GM12878 (cell line): Measurements from ENCODE around the gene RNF113B. TPM values are rescaled to one million over a fixed set of nuclear protein-coding genes. Genes with fewer than 3 reads are reported as not detected.
A peak's percentile ranks its signal among the peaks of the same experiment; 100 is the strongest.

Source experiments
- ATAC-seq: fragments of 200-7000 bp; cut with Tn5 transposase; 3 replicates; pipeline ENCODE4 v1.9.1; 2020; ENCODE audit warnings: mild to moderate bottlenecking, moderate library complexity
- BruUV-seq: library from RNA; stranded (reverse); fragments of 400-500 nt; replicated peaks from 2 replicates; lab custom pipeline; 2021; lab: Mats Ljungman, UMichigan
- CTCF ChIA-PET: fragments of 300-600 bp; sonication (Branson Sonifier 250); formaldehyde crosslinking; extraction: SDS; loops from one replicate; lab custom pipeline; 2021; ENCODE audit warnings: inconsistent platforms; lab: Yijun Ruan, JAX
- POLR2A ChIA-PET: fragments of 350-600 bp; formaldehyde crosslinking; extraction: SDS; loops from one replicate; lab custom pipeline; 2021; ENCODE audit warnings: inconsistent platforms; lab: Charles Lee
- RAD21 ChIA-PET: fragments of 300-600 bp; sonication (Branson Sonifier 250); formaldehyde crosslinking; loops from one replicate; lab custom pipeline; 2023; ENCODE audit warnings: antibody characterized with exemption; ENCODE audit not compliant: unreplicated experiment; lab: Charles Lee
- SMC1A ChIA-PET: fragments of 300-600 bp; sonication (Branson Sonifier 250); formaldehyde crosslinking; loops from one replicate; lab custom pipeline; 2023; ENCODE audit not compliant: unreplicated experiment, uncharacterized antibody; lab: Charles Lee
- DNase-seq: peaks from one replicate; pipeline ENCODE4 v3.0.0-alpha.2; 2011; ENCODE audit warnings: low read depth, low spot score
- FAIRE-seq: peaks from 3 replicates; lab custom pipeline; 2011; peaks lifted over from hg19 to GRCh38; lab: Jason Lieb, UNC
- H2AFZ ChIP-seq: 2 replicates; pipeline ENCODE4 v1.6.0; 2011; ENCODE audit warnings: low read depth, low read length, control low read depth; ENCODE audit not compliant: control insufficient read depth
- H3K27ac ChIP-seq: 2 replicates; pipeline ENCODE4 v1.5.1; 2011; ENCODE audit warnings: control low read depth; ENCODE audit not compliant: control insufficient read depth, insufficient read depth
- H3K27me3 ChIP-seq, 2 experiments: replicated peaks in 1 of 2; 2 replicates each; pipeline versions ENCODE4 v1.6.0 to v1.6.1; 2011; ENCODE audit warnings: low read length in 1 of 2; ENCODE audit not compliant: control insufficient read depth in 2 of 2, insufficient read depth in 2 of 2
- H3K36me3 ChIP-seq, 2 experiments: 2 replicates each; pipeline ENCODE4 v1.5.1; 2011; ENCODE audit warnings: low read length in 1 of 2; ENCODE audit not compliant: control insufficient read depth in 2 of 2, insufficient read depth in 2 of 2
- H3K4me1 ChIP-seq: 2 replicates; pipeline ENCODE4 v1.6.1; 2011; ENCODE audit warnings: mild to moderate bottlenecking, low read length, moderate library complexity, mixed read lengths; ENCODE audit not compliant: control insufficient read depth, insufficient read depth
- H3K4me2 ChIP-seq: 2 replicates; pipeline ENCODE4 v1.6.0; 2011; ENCODE audit warnings: control low read depth; ENCODE audit not compliant: control insufficient read depth, insufficient read depth
- H3K4me3 ChIP-seq: fragments of 200-600 bp; sonication (generic); 2 replicates; pipeline ENCODE4 v1.5.1; 2016
- H3K79me2 ChIP-seq: 2 replicates; pipeline ENCODE4 v1.6.0; 2011; ENCODE audit warnings: low read length; ENCODE audit not compliant: control insufficient read depth, insufficient read depth
- H3K9ac ChIP-seq: 2 replicates; pipeline ENCODE4 v1.8.0; 2011; ENCODE audit warnings: low read length, control low read depth, mixed read lengths; ENCODE audit not compliant: control insufficient read depth, insufficient read depth
- H3K9me3 ChIP-seq: replicated peaks from 3 replicates; pipeline ENCODE4 v1.5.1; 2011; ENCODE audit warnings: mild to moderate bottlenecking, low read length; ENCODE audit not compliant: control insufficient read depth, insufficient read depth
- H4K20me1 ChIP-seq: 2 replicates; pipeline ENCODE4 v1.6.0; 2011; ENCODE audit not compliant: control insufficient read depth, insufficient read depth
- BHLHE40 ChIP-seq, 2 experiments: fragments of 450-650 bp in 1 of 2; IDR thresholded peaks; 2 replicates each; pipeline ENCODE4 v1.6.1; 2011 to 2017; ENCODE audit warnings: low read depth in 2 of 2, borderline replicate concordance in 1 of 2, improper control_type of control experiment in 1 of 2, low read length in 1 of 2, mild to moderate bottlenecking in 1 of 2
- CHD1 ChIP-seq: IDR thresholded peaks from 2 replicates; pipeline ENCODE4 v1.6.1; 2012; ENCODE audit warnings: low read depth, low read length, improper control_type of control experiment
- DPF2 ChIP-seq: fragments of 450-650 bp; IDR thresholded peaks from 2 replicates; pipeline ENCODE4 v1.6.1; 2017; ENCODE audit warnings: mild to moderate bottlenecking
- GATAD2B ChIP-seq: fragments of 450-650 bp; conservative IDR thresholded peaks from 2 replicates; pipeline ENCODE4 v1.6.1; 2017; ENCODE audit warnings: low read depth, mild to moderate bottlenecking, moderate library complexity
- KAT2A ChIP-seq: conservative IDR thresholded peaks from 2 replicates; pipeline ENCODE4 v1.6.1; 2011; ENCODE audit warnings: low read depth, low read length; ENCODE audit not compliant: control insufficient read depth
- SMAD5 ChIP-seq: IDR thresholded peaks from 2 replicates; pipeline ENCODE4 v1.6.1; 2016; ENCODE audit warnings: antibody characterized with exemption, low read depth
- SMARCA5 ChIP-seq: fragments of 450-650 bp; IDR thresholded peaks from 2 replicates; pipeline ENCODE4 v1.6.1; 2017; ENCODE audit warnings: mild to moderate bottlenecking
- ZBED1 ChIP-seq: IDR thresholded peaks from 2 replicates; pipeline ENCODE4 v1.6.1; 2016; ENCODE audit warnings: borderline replicate concordance
- WGBS: methylation state at CpG from one replicate; pipeline ENCODE4 v1.1.6; 2016; ENCODE audit warnings: low lambda C conversion rate; ENCODE audit not compliant: insufficient replicate concordance, insufficient coverage; ENCODE audit errors: missing lambda C conversion rate; 5-methylcytosine and 5-hydroxymethylcytosine counted together
- in situ Hi-C: fragments of 300-500 bp; cut with MboI; formaldehyde crosslinking; loops from 9 replicates; pipeline ENCODE4 v1.14.3; 2018; ENCODE audit warnings: mixed read lengths
- intact Hi-C: fragments of 100-400 bp; cut with micrococcal nuclease; formaldehyde crosslinking; loops from one replicate; pipeline ENCODE4 v1.14.2; 2022; ENCODE audit not compliant: unreplicated experiment
- polyA plus RNA-seq, 11 experiments: library from polyadenylated mRNA; depleted of rRNA in 4 of 11; unstranded in 6 of 11; stranded (reverse) in 5 of 11; fragments of >200 nt; fragmentation: Nextera tagmentation in 4 of 11; fragmentation: Illumina TruSeq in 1 of 11; extraction: Ambion mirVana in 4 of 11; extraction: Trizol in 1 of 11; gene quantifications; 1 replicate in 1 of 11; 2 replicates in 10 of 11; pipeline versions ENCODE4 v1.2.1 to v1.2.3, GENCODE V29; 2011 to 2016; ENCODE audit warnings: inconsistent platforms in 2 of 11, missing spikeins in 2 of 11, low read depth in 1 of 11
- total RNA-seq, 4 experiments: library from RNA; depleted of rRNA in 3 of 4; stranded (reverse); fragments of >200 nt in 3 of 4; fragmentation: Illumina TruSeq in 1 of 4; extraction: Trizol in 1 of 4; gene quantifications; 2 replicates each; pipeline versions ENCODE4 v1.2.1 to v1.2.3, GENCODE V29; 2013 to 2021
- TF ChIP-seq, protein P1 (sequence below): IDR thresholded peaks from 2 replicates; pipeline ENCODE4 v1.6.1; 2012; ENCODE audit warnings: improper control_type of control experiment, low read depth, low read length; ENCODE audit not compliant: insufficient replicate concordance
- TF ChIP-seq, protein P2 (sequence below): fragments of 450-650 bp; IDR thresholded peaks from 2 replicates; pipeline ENCODE4 v1.6.1; 2017; ENCODE audit warnings: antibody characterized with exemption, mild to moderate bottlenecking, moderate library complexity
- TF ChIP-seq, protein P3 (sequence below): fragments of 450-650 bp; IDR thresholded peaks from 2 replicates; pipeline ENCODE4 v1.6.1; 2017; ENCODE audit warnings: mild to moderate bottlenecking, moderate library complexity

RNF113B gene
- total and polyA plus RNA-seq, 10 of the 15 experiments (the other 5 are each of a cell fraction or from before 2014, with no cell fraction given), result not detected

DNA sequence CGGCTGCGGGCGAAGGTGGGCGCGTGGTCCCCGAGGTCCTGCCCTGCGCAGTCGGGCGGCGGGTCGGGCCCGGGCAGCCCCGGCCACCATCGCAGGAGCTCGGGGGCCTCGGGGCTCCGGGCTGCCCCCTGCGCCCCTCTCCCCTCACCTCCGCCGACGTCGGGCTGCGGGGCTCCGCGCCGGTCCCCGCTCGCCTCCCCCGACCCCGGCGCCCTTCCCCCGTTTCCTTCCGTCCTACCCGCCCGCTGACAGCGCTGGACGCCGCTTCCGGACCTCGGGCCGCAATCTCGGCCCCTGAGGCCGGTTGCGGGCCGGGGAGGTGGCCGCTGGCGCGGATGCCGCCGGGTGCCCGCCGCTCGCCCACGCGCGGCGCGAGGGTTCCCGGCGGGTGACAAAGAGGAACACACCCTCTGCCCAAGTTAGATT lies 33.5 kb downstream of the RNF113B start:
- no peaks in the 10 kb centered on the region for H3K4me1 ChIP-seq
- H3K27me3 ChIP-seq, result peaks cover 3 to 4% of the 10 kb centered on the region in 2 experiments; a peak in 3 of 4 replicates
- in situ Hi-C loops (no loop called here), intact Hi-C loops (loop anchor here (10.0 kb wide), 2 partner anchors 241 to 531 kb away; no protein-coding TSS in a partner anchor)
- H3K79me2 ChIP-seq, result no peaks in the 10 kb centered on the region
- ATAC-seq (no peak; the same call in 2 of the 3 replicates), DNase-seq (no peak), FAIRE-seq (no peak)
- H2AFZ ChIP-seq, result no peak overlapping the region; the same call in 1 of the 2 replicates
- no peaks in the 10 kb centered on the region for H4K20me1 ChIP-seq
- H3K9me3 ChIP-seq, result no peaks in the 10 kb centered on the region
- SMC1A ChIA-PET, result interaction anchor here (1.2 to 1.6 kb wide), 2 partner anchors 73 to 278 kb away, joined by 3 to 6 read pairs; no protein-coding TSS in a partner anchor
- peak overlapping the region; percentile 50; the same call in 1 of the 2 replicates for H3K4me3 ChIP-seq
- CTCF ChIA-PET, result interaction anchor here (0.5 kb wide), 1 partner anchor 11 kb away, joined by 3 read pairs; no protein-coding TSS in a partner anchor
- no peak overlapping the region for H3K27ac ChIP-seq
- H3K36me3 ChIP-seq, result no peaks in the 10 kb centered on the region
- H3K9ac ChIP-seq, result 0 out of 2 replicates have a peak overlapping the region, but pooled peaks have one; percentile 16
- POLR2A ChIA-PET, result no interaction called here
- peak overlapping the region; percentile 48; the same call in 1 of the 2 replicates for H3K4me2 ChIP-seq
- WGBS, result 2% methylated on average over 47 of the region's 60 CpGs
- RAD21 ChIA-PET, result interaction anchor here (0.7 to 1.5 kb wide), 9 partner anchors 57 to 302 kb away, joined by 3 to 4 read pairs (median 3); no protein-coding TSS in a partner anchor
- BruUV-seq, result no TSS peak
- TF ChIP-seq DPF2 (0 out of 2 replicates have a peak, but pooled peaks have one; percentile 33), ZBED1 (no peak), BHLHE40 (IDR thresholded peaks at IDR 0.05; ENCODE audit: borderline replicate concordance in 1 of 2, low read depth in 2 of 2, low read length in 1 of 2) (0 out of 4 replicates have a peak, but pooled peaks of 1 of the 2 experiments have one; percentile 8), SMARCA5 (no peak), KAT2A (no peak), SMAD5 (no peak), GATAD2B (0 out of 2 replicates have a peak, but pooled peaks have one; percentile 54), CHD1 (no peak)
- TF ChIP-seq, protein P1, sequence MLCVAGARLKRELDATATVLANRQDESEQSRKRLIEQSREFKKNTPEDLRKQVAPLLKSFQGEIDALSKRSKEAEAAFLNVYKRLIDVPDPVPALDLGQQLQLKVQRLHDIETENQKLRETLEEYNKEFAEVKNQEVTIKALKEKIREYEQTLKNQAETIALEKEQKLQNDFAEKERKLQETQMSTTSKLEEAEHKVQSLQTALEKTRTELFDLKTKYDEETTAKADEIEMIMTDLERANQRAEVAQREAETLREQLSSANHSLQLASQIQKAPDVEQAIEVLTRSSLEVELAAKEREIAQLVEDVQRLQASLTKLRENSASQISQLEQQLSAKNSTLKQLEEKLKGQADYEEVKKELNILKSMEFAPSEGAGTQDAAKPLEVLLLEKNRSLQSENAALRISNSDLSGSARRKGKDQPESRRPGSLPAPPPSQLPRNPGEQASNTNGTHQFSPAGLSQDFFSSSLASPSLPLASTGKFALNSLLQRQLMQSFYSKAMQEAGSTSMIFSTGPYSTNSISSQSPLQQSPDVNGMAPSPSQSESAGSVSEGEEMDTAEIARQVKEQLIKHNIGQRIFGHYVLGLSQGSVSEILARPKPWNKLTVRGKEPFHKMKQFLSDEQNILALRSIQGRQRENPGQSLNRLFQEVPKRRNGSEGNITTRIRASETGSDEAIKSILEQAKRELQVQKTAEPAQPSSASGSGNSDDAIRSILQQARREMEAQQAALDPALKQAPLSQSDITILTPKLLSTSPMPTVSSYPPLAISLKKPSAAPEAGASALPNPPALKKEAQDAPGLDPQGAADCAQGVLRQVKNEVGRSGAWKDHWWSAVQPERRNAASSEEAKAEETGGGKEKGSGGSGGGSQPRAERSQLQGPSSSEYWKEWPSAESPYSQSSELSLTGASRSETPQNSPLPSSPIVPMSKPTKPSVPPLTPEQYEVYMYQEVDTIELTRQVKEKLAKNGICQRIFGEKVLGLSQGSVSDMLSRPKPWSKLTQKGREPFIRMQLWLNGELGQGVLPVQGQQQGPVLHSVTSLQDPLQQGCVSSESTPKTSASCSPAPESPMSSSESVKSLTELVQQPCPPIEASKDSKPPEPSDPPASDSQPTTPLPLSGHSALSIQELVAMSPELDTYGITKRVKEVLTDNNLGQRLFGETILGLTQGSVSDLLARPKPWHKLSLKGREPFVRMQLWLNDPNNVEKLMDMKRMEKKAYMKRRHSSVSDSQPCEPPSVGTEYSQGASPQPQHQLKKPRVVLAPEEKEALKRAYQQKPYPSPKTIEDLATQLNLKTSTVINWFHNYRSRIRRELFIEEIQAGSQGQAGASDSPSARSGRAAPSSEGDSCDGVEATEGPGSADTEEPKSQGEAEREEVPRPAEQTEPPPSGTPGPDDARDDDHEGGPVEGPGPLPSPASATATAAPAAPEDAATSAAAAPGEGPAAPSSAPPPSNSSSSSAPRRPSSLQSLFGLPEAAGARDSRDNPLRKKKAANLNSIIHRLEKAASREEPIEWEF, result no peak
- TF ChIP-seq, protein P2, sequence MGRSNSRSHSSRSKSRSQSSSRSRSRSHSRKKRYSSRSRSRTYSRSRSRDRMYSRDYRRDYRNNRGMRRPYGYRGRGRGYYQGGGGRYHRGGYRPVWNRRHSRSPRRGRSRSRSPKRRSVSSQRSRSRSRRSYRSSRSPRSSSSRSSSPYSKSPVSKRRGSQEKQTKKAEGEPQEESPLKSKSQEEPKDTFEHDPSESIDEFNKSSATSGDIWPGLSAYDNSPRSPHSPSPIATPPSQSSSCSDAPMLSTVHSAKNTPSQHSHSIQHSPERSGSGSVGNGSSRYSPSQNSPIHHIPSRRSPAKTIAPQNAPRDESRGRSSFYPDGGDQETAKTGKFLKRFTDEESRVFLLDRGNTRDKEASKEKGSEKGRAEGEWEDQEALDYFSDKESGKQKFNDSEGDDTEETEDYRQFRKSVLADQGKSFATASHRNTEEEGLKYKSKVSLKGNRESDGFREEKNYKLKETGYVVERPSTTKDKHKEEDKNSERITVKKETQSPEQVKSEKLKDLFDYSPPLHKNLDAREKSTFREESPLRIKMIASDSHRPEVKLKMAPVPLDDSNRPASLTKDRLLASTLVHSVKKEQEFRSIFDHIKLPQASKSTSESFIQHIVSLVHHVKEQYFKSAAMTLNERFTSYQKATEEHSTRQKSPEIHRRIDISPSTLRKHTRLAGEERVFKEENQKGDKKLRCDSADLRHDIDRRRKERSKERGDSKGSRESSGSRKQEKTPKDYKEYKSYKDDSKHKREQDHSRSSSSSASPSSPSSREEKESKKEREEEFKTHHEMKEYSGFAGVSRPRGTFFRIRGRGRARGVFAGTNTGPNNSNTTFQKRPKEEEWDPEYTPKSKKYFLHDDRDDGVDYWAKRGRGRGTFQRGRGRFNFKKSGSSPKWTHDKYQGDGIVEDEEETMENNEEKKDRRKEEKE, result no peak
- TF ChIP-seq, protein P3, sequence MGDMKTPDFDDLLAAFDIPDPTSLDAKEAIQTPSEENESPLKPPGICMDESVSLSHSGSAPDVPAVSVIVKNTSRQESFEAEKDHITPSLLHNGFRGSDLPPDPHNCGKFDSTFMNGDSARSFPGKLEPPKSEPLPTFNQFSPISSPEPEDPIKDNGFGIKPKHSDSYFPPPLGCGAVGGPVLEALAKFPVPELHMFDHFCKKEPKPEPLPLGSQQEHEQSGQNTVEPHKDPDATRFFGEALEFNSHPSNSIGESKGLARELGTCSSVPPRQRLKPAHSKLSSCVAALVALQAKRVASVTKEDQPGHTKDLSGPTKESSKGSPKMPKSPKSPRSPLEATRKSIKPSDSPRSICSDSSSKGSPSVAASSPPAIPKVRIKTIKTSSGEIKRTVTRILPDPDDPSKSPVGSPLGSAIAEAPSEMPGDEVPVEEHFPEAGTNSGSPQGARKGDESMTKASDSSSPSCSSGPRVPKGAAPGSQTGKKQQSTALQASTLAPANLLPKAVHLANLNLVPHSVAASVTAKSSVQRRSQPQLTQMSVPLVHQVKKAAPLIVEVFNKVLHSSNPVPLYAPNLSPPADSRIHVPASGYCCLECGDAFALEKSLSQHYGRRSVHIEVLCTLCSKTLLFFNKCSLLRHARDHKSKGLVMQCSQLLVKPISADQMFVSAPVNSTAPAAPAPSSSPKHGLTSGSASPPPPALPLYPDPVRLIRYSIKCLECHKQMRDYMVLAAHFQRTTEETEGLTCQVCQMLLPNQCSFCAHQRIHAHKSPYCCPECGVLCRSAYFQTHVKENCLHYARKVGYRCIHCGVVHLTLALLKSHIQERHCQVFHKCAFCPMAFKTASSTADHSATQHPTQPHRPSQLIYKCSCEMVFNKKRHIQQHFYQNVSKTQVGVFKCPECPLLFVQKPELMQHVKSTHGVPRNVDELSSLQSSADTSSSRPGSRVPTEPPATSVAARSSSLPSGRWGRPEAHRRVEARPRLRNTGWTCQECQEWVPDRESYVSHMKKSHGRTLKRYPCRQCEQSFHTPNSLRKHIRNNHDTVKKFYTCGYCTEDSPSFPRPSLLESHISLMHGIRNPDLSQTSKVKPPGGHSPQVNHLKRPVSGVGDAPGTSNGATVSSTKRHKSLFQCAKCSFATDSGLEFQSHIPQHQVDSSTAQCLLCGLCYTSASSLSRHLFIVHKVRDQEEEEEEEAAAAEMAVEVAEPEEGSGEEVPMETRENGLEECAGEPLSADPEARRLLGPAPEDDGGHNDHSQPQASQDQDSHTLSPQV, result no peak
